Keratinocyte (primary cell): Measurements from ENCODE around the gene TRIP4.
"Not testable (repeated sequence)": the region's sequence is repeated elsewhere in the genome, so short reads cannot be mapped to it uniquely, and the experiment has no call there.

Experiments
- EZH2 ChIP-seq: IDR thresholded peaks from one replicate; pipeline ENCODE4 v1.6.1; 2012; ENCODE audit warnings: inconsistent platforms, mild to moderate bottlenecking, low read length, moderate library complexity
- TF ChIP-seq, protein P1 (sequence below), 3 experiments: IDR thresholded peaks in 1 of 3; conservative IDR thresholded peaks in 1 of 3; optimal IDR thresholded peaks in 1 of 3; 2 replicates in 2 of 3; 3 replicates in 1 of 3; pipeline versions ENCODE3 to v1.5.1; 2011; ENCODE audit warnings: low read length in 3 of 3, mild to moderate bottlenecking in 3 of 3, moderate library complexity in 2 of 3, control low read depth in 1 of 3, inconsistent platforms in 1 of 3; ENCODE audit not compliant: insufficient read depth in 2 of 3; ENCODE audit errors: extremely low read depth in 1 of 3

- TF ChIP-seq, protein P1, sequence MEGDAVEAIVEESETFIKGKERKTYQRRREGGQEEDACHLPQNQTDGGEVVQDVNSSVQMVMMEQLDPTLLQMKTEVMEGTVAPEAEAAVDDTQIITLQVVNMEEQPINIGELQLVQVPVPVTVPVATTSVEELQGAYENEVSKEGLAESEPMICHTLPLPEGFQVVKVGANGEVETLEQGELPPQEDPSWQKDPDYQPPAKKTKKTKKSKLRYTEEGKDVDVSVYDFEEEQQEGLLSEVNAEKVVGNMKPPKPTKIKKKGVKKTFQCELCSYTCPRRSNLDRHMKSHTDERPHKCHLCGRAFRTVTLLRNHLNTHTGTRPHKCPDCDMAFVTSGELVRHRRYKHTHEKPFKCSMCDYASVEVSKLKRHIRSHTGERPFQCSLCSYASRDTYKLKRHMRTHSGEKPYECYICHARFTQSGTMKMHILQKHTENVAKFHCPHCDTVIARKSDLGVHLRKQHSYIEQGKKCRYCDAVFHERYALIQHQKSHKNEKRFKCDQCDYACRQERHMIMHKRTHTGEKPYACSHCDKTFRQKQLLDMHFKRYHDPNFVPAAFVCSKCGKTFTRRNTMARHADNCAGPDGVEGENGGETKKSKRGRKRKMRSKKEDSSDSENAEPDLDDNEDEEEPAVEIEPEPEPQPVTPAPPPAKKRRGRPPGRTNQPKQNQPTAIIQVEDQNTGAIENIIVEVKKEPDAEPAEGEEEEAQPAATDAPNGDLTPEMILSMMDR (optimal IDR thresholded peaks at IDR 0.05 in 1 of 3, IDR thresholded peaks at IDR 0.05 in 1 of 3, conservative IDR thresholded peaks at IDR 0.05 in 1 of 3; ENCODE audit: extremely low read depth in 1 of 3, insufficient read depth in 2 of 3, low read length in 3 of 3), result not testable (repeated sequence)
- TF ChIP-seq EZH2, result not testable (repeated sequence)
Observed at GRCh38 chr15:64371383-64371782, 16.3 kb upstream of the TRIP4 start.
